Measurements from ENCODE around the gene BBS1.

GRCh38 chr11:66539870-66540213 lies 29.4 kb downstream of the BBS1 start:
- TF ChIP-seq CTCF (conservative IDR thresholded peaks at IDR 0.05) (no peak), ZFX (IDR thresholded peaks at IDR 0.05) (no peak)

All from C4-2B (cell line).